Sciatic nerve (tissue), 2 donors: ENCODE measurements around the gene CIT. TPM values are rescaled to one million over a fixed set of nuclear protein-coding genes. Genes with fewer than 3 reads are reported as not detected.
A peak's percentile ranks its signal among the peaks of the same experiment; 100 is the strongest.
"Not testable (repeated sequence)": the region's sequence is repeated elsewhere in the genome, so short reads cannot be mapped to it uniquely, and the experiment has no call there.

Experiments
- ATAC-seq: fragments of 200-7000 bp; cut with Tn5 transposase; one replicate; pipeline ENCODE4 v1.9.1; 2020; ENCODE audit warnings: mild to moderate bottlenecking, moderate library complexity
- DNase-seq: peaks from one replicate; pipeline ENCODE4 v3.0.0-alpha.2; 2020; ENCODE audit warnings: low spot score
- intact Hi-C: fragments of 100-400 bp; cut with DNase I; formaldehyde crosslinking; loops from one replicate; pipeline ENCODE4 v1.14.2; 2022
- total RNA-seq: library from RNA; stranded (reverse); fragmentation: NEBNext Ultra II Directional; extraction: Animal tissue kit (Norgen Biotek cat#: 25700); gene quantifications from one replicate; pipeline ENCODE4 v1.2.1, GENCODE V29; 2021
- donor health status: DM: no; HTN: no; CAD: no.
- donor health status: DM: no; HTN: no; CAD: no.

CIT gene
- 42.7 TPM for total RNA-seq

- ATAC-seq = peak; percentile 100
- peak; percentile 89 for DNase-seq
- intact Hi-C loops = no loop called here
These were observed at the start of gene CIT for GRCh38 chr12:119876761-119877638. Gene CIT, minus strand, starts transcription at chr12:119877320. Its CDS starts 1,152 bp downstream, at chr12:119876168.

- no peak for ATAC-seq
- no peak for DNase-seq
- intact Hi-C loops = no loop called here
These were observed 48.1 kb upstream of the CIT start for GRCh38 chr12:119925269-119925668.

- DNase-seq (no peak), ATAC-seq (no peak)
- intact Hi-C loops = no loop called here
These were observed 42.9 kb upstream of the CIT start for GRCh38 chr12:119920064-119920463.

GRCh38 chr12:119915894-119916510 lies 38.9 kb upstream of the CIT start:
- DNase-seq = no peak

GRCh38 chr12:119914666-119915065 lies 37.5 kb upstream of the CIT start:
- intact Hi-C loops = no loop called here
- no peak for ATAC-seq
- DNase-seq = no peak

More at GRCh38 chr12:119915894-119916510, 38.9 kb upstream of the CIT start:
- ATAC-seq = no peak
- intact Hi-C loops = no loop called here

- DNase-seq = no peak
These were observed 36.6 kb upstream of the CIT start for GRCh38 chr12:119913536-119914330.

GRCh38 chr12:119911182-119911581 lies 34.1 kb upstream of the CIT start:
- intact Hi-C loops = no loop called here
- ATAC-seq (no peak), DNase-seq (no peak)

More at GRCh38 chr12:119913536-119914330, 36.6 kb upstream of the CIT start:
- intact Hi-C loops = no loop called here
- ATAC-seq = no peak

GRCh38 chr12:119910586-119910985 lies 33.5 kb upstream of the CIT start:
- ATAC-seq (no peak), DNase-seq (no peak)

GRCh38 chr12:119902084-119902509 lies 25.0 kb upstream of the CIT start:
- intact Hi-C loops = loop anchor here (5.0 kb wide), 1 partner anchor 100 kb away; no protein-coding TSS in a partner anchor
- DNase-seq (peak; percentile 69), ATAC-seq (no peak)

More at GRCh38 chr12:119910586-119910985, 33.5 kb upstream of the CIT start:
- intact Hi-C loops = no loop called here

GRCh38 chr12:119901670-119902069 lies 24.6 kb upstream of the CIT start:
- ATAC-seq (no peak), DNase-seq (no peak)
- intact Hi-C loops = loop anchor here (5.0 kb wide), 1 partner anchor 99 kb away; no protein-coding TSS in a partner anchor

GRCh38 chr12:119894916-119895315 lies 17.8 kb upstream of the CIT start:
- intact Hi-C loops = loop anchor here (5.0 kb wide), 1 partner anchor 113 kb away; no protein-coding TSS in a partner anchor
- no peak for ATAC-seq
- DNase-seq = no peak

- intact Hi-C loops, ATAC-seq, DNase-seq: not testable (repeated sequence)
These were observed 15.5 kb upstream of the CIT start for GRCh38 chr12:119892611-119893010.

GRCh38 chr12:119885549-119885948 lies 8.4 kb upstream of the CIT start:
- intact Hi-C loops = no loop called here
- DNase-seq = no peak
- ATAC-seq = no peak

GRCh38 chr12:119883791-119884190 lies 6.7 kb upstream of the CIT start:
- intact Hi-C loops, DNase-seq, ATAC-seq: not testable (repeated sequence)

GRCh38 chr12:119883237-119883636 lies 6.1 kb upstream of the CIT start:
- intact Hi-C loops = no loop called here
- no peak for ATAC-seq
- DNase-seq = no peak

GRCh38 chr12:119877639-119877948 lies 474 bp upstream of the CIT start:
- ATAC-seq (no peak), DNase-seq (no peak)
- intact Hi-C loops = no loop called here

- intact Hi-C loops = no loop called here
- no peak for ATAC-seq
These were observed 6.7 kb downstream of the CIT start for GRCh38 chr12:119870457-119870856.

GRCh38 chr12:119869720-119870119 lies 7.4 kb downstream of the CIT start:
- intact Hi-C loops = no loop called here
- no peak for DNase-seq
- peak; percentile 74 for ATAC-seq

More at GRCh38 chr12:119870457-119870856, 6.7 kb downstream of the CIT start:
- DNase-seq = no peak

GRCh38 chr12:119868992-119869391 lies 8.1 kb downstream of the CIT start:
- DNase-seq (no peak), ATAC-seq (no peak)
- intact Hi-C loops = no loop called here
